GM12878 (cell line): ENCODE measurements around the gene BORCS5. TPM values are rescaled to one million over a fixed set of nuclear protein-coding genes. Genes with fewer than 3 reads are reported as not detected.

Experiments used
- ATAC-seq: fragments of 200-7000 bp; cut with Tn5 transposase; 3 replicates; pipeline ENCODE4 v1.9.1; 2020; ENCODE audit warnings: mild to moderate bottlenecking, moderate library complexity
- BruUV-seq: library from RNA; stranded (reverse); fragments of 400-500 nt; replicated peaks from 2 replicates; lab custom pipeline; 2021; lab: Mats Ljungman, UMichigan
- CTCF ChIA-PET: fragments of 300-600 bp; sonication (Branson Sonifier 250); formaldehyde crosslinking; extraction: SDS; loops from one replicate; lab custom pipeline; 2021; ENCODE audit warnings: inconsistent platforms; lab: Yijun Ruan, JAX
- POLR2A ChIA-PET: fragments of 350-600 bp; formaldehyde crosslinking; extraction: SDS; loops from one replicate; lab custom pipeline; 2021; ENCODE audit warnings: inconsistent platforms; lab: Charles Lee
- RAD21 ChIA-PET: fragments of 300-600 bp; sonication (Branson Sonifier 250); formaldehyde crosslinking; loops from one replicate; lab custom pipeline; 2023; ENCODE audit warnings: antibody characterized with exemption; ENCODE audit not compliant: unreplicated experiment; lab: Charles Lee
- SMC1A ChIA-PET: fragments of 300-600 bp; sonication (Branson Sonifier 250); formaldehyde crosslinking; loops from one replicate; lab custom pipeline; 2023; ENCODE audit not compliant: unreplicated experiment, uncharacterized antibody; lab: Charles Lee
- DNase-seq: peaks from one replicate; pipeline ENCODE4 v3.0.0-alpha.2; 2011; ENCODE audit warnings: low read depth, low spot score
- FAIRE-seq: peaks from 3 replicates; lab custom pipeline; 2011; peaks lifted over from hg19 to GRCh38; lab: Jason Lieb, UNC
- H2AFZ ChIP-seq: 2 replicates; pipeline ENCODE4 v1.6.0; 2011; ENCODE audit warnings: low read depth, low read length, control low read depth; ENCODE audit not compliant: control insufficient read depth
- H3K27ac ChIP-seq: 2 replicates; pipeline ENCODE4 v1.5.1; 2011; ENCODE audit warnings: control low read depth; ENCODE audit not compliant: control insufficient read depth, insufficient read depth
- H3K27me3 ChIP-seq, 2 experiments: replicated peaks in 1 of 2; 2 replicates each; pipeline versions ENCODE4 v1.6.0 to v1.6.1; 2011; ENCODE audit warnings: low read length in 1 of 2; ENCODE audit not compliant: control insufficient read depth in 2 of 2, insufficient read depth in 2 of 2
- H3K36me3 ChIP-seq, 2 experiments: 2 replicates each; pipeline ENCODE4 v1.5.1; 2011; ENCODE audit warnings: low read length in 1 of 2; ENCODE audit not compliant: control insufficient read depth in 2 of 2, insufficient read depth in 2 of 2
- H3K4me1 ChIP-seq: 2 replicates; pipeline ENCODE4 v1.6.1; 2011; ENCODE audit warnings: mild to moderate bottlenecking, low read length, moderate library complexity, mixed read lengths; ENCODE audit not compliant: control insufficient read depth, insufficient read depth
- H3K4me2 ChIP-seq: 2 replicates; pipeline ENCODE4 v1.6.0; 2011; ENCODE audit warnings: control low read depth; ENCODE audit not compliant: control insufficient read depth, insufficient read depth
- H3K4me3 ChIP-seq: fragments of 200-600 bp; sonication (generic); 2 replicates; pipeline ENCODE4 v1.5.1; 2016
- H3K79me2 ChIP-seq: 2 replicates; pipeline ENCODE4 v1.6.0; 2011; ENCODE audit warnings: low read length; ENCODE audit not compliant: control insufficient read depth, insufficient read depth
- H3K9ac ChIP-seq: 2 replicates; pipeline ENCODE4 v1.8.0; 2011; ENCODE audit warnings: low read length, control low read depth, mixed read lengths; ENCODE audit not compliant: control insufficient read depth, insufficient read depth
- H3K9me3 ChIP-seq: replicated peaks from 3 replicates; pipeline ENCODE4 v1.5.1; 2011; ENCODE audit warnings: mild to moderate bottlenecking, low read length; ENCODE audit not compliant: control insufficient read depth, insufficient read depth
- H4K20me1 ChIP-seq: 2 replicates; pipeline ENCODE4 v1.6.0; 2011; ENCODE audit not compliant: control insufficient read depth, insufficient read depth
- BCL11A ChIP-seq: IDR thresholded peaks from 2 replicates; pipeline ENCODE4 v1.6.1; 2011; ENCODE audit warnings: low read depth, low read length
- CUX1 ChIP-seq: IDR thresholded peaks from 2 replicates; pipeline ENCODE4 v1.6.1; 2012; ENCODE audit warnings: improper control_type of control experiment, low read depth, low read length; ENCODE audit not compliant: insufficient replicate concordance
- EZH2 ChIP-seq: IDR thresholded peaks from 2 replicates; pipeline ENCODE4 v1.6.1; 2012; ENCODE audit warnings: low read depth, mild to moderate bottlenecking, control low read depth, inconsistent platforms, low read length, borderline replicate concordance; ENCODE audit not compliant: control insufficient read depth
- HDGF ChIP-seq: fragments of 450-650 bp; IDR thresholded peaks from 2 replicates; pipeline ENCODE4 v1.6.1; 2016; ENCODE audit warnings: antibody characterized with exemption
- JUNB ChIP-seq: IDR thresholded peaks from 2 replicates; pipeline ENCODE4 v1.6.1; 2016; ENCODE audit warnings: antibody characterized with exemption, mild to moderate bottlenecking
- MYC ChIP-seq: IDR thresholded peaks from 2 replicates; pipeline ENCODE4 v1.6.1; 2011; ENCODE audit warnings: mild to moderate bottlenecking, low read length, moderate library complexity, inconsistent platforms; ENCODE audit not compliant: insufficient read depth, insufficient replicate concordance, insufficient read length, severe bottlenecking
- NFIC ChIP-seq: IDR thresholded peaks from 2 replicates; pipeline ENCODE4 v1.6.1; 2012; ENCODE audit warnings: low read depth, mild to moderate bottlenecking, inconsistent platforms, low read length, moderate library complexity
- NFXL1 ChIP-seq: fragments of 450-650 bp; IDR thresholded peaks from 2 replicates; pipeline ENCODE4 v1.6.1; 2017; ENCODE audit warnings: antibody characterized with exemption, mild to moderate bottlenecking, borderline replicate concordance
- NFYA ChIP-seq: IDR thresholded peaks from 2 replicates; pipeline ENCODE4 v1.6.1; 2011; ENCODE audit warnings: low read depth, mild to moderate bottlenecking, low read length, improper control_type of control experiment, borderline replicate concordance
- NFYB ChIP-seq: IDR thresholded peaks from 2 replicates; pipeline ENCODE4 v1.6.1; 2011; ENCODE audit warnings: low read depth, mild to moderate bottlenecking, low read length, improper control_type of control experiment, moderate library complexity; ENCODE audit not compliant: insufficient read depth
- RB1 ChIP-seq: fragments of 450-650 bp; formaldehyde crosslinking; IDR thresholded peaks from 2 replicates; pipeline ENCODE4 v1.6.1; 2017; ENCODE audit warnings: mild to moderate bottlenecking, borderline replicate concordance
- SMAD1 ChIP-seq: fragments of 450-650 bp; IDR thresholded peaks from 2 replicates; pipeline ENCODE4 v1.6.1; 2018; ENCODE audit warnings: mild to moderate bottlenecking, low read depth; ENCODE audit not compliant: partially characterized antibody
- SRF ChIP-seq, 2 experiments: IDR thresholded peaks; 2 replicates each; pipeline ENCODE4 v1.6.1; 2011; ENCODE audit warnings: low read depth in 2 of 2, low read length in 2 of 2, mild to moderate bottlenecking in 1 of 2, moderate library complexity in 1 of 2
- ZZZ3 ChIP-seq: IDR thresholded peaks from 2 replicates; pipeline ENCODE4 v1.6.1; 2011; ENCODE audit warnings: low read depth; ENCODE audit not compliant: control insufficient read depth, insufficient read length
- WGBS: methylation state at CpG from one replicate; pipeline ENCODE4 v1.1.6; 2016; ENCODE audit warnings: low lambda C conversion rate; ENCODE audit not compliant: insufficient replicate concordance, insufficient coverage; ENCODE audit errors: missing lambda C conversion rate; 5-methylcytosine and 5-hydroxymethylcytosine counted together
- in situ Hi-C: fragments of 300-500 bp; cut with MboI; formaldehyde crosslinking; loops from 9 replicates; pipeline ENCODE4 v1.14.3; 2018; ENCODE audit warnings: mixed read lengths
- intact Hi-C: fragments of 100-400 bp; cut with micrococcal nuclease; formaldehyde crosslinking; loops from one replicate; pipeline ENCODE4 v1.14.2; 2022; ENCODE audit not compliant: unreplicated experiment
- polyA plus RNA-seq, 11 experiments: library from polyadenylated mRNA; depleted of rRNA in 4 of 11; unstranded in 6 of 11; stranded (reverse) in 5 of 11; fragments of >200 nt; fragmentation: Nextera tagmentation in 4 of 11; fragmentation: Illumina TruSeq in 1 of 11; extraction: Ambion mirVana in 4 of 11; extraction: Trizol in 1 of 11; gene quantifications; 1 replicate in 1 of 11; 2 replicates in 10 of 11; pipeline versions ENCODE4 v1.2.1 to v1.2.3, GENCODE V29; 2011 to 2016; ENCODE audit warnings: inconsistent platforms in 2 of 11, missing spikeins in 2 of 11, low read depth in 1 of 11
- total RNA-seq, 4 experiments: library from RNA; depleted of rRNA in 3 of 4; stranded (reverse); fragments of >200 nt in 3 of 4; fragmentation: Illumina TruSeq in 1 of 4; extraction: Trizol in 1 of 4; gene quantifications; 2 replicates each; pipeline versions ENCODE4 v1.2.1 to v1.2.3, GENCODE V29; 2013 to 2021
- TF ChIP-seq, protein P1 (sequence below): fragments of 450-650 bp; IDR thresholded peaks from 2 replicates; pipeline ENCODE4 v1.6.1; 2017; ENCODE audit warnings: borderline replicate concordance

The BORCS5 gene
- total and polyA plus RNA-seq, 10 of the 15 experiments (the other 5 are each of a cell fraction or from before 2014, with no cell fraction given): 1.4 to 39.7 (median 16.1) TPM

GRCh38 chr12:12518464-12518845, 161.6 kb downstream of the BORCS5 start (continued):
- no peak for TF ChIP-seq CUX1
- no peak for TF ChIP-seq EZH2
- TF ChIP-seq SRF (IDR thresholded peaks at IDR 0.05; ENCODE audit: low read depth in 2 of 2, low read length in 2 of 2): no peak
- no peak for TF ChIP-seq NFYA
- no peak for TF ChIP-seq HDGF
- TF ChIP-seq ZZZ3: no peak
- TF ChIP-seq RB1: no peak

DNA sequence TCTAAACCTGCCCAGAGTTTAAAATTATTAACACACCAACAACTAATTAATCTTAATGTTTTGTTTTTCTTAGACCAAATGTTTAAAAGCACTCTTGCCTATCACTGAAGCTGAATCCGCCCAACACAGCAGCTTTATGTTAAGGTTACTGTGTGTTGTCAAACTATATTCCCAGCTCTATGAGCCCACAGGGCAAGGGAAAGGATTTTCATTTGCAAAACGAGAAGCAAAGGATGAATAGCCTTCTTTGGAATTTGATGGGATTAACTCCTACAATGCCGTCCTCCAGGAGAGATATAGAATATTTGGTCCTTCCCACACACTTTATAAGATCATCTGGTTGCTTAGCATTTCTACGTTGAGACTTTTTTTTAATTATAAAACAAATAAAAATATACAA, 162.0 kb downstream of the BORCS5 start:
- H4K20me1 ChIP-seq: no peaks in the 10 kb centered on the region
- H3K27ac ChIP-seq: no peak overlapping the region
- H3K36me3 ChIP-seq: peaks cover 0 to 6% of the 10 kb centered on the region in 2 experiments
- ChIA-PET CTCF (interaction anchor here (1.1 to 1.7 kb wide), 7 partner anchors 8 to 218 kb away, joined by 3 to 6 read pairs (median 5); no protein-coding TSS in a partner anchor), SMC1A (interaction anchor here (0.8 to 5.2 kb wide), 10 partner anchors 9 to 142 kb away, joined by 3 to 34 read pairs (median 6); no protein-coding TSS in a partner anchor), RAD21 (interaction anchor here (1.0 to 2.7 kb wide), 3 partner anchors 15 to 33 kb away, joined by 3 to 8 read pairs (median 6); no protein-coding TSS in a partner anchor), POLR2A (interaction anchor here (0.7 to 5.2 kb wide), 8 partner anchors 9 to 36 kb away, joined by 3 to 19 read pairs (median 4); no protein-coding TSS in a partner anchor)
- H3K27me3 ChIP-seq: no peaks in the 10 kb centered on the region
- WGBS: 76% methylated on average over 4 of the region's 4 CpGs
- ATAC-seq (no peak), FAIRE-seq (no peak), DNase-seq (no peak)
- H3K9me3 ChIP-seq: no peaks in the 10 kb centered on the region
- H3K79me2 ChIP-seq: no peaks in the 10 kb centered on the region
- BruUV-seq: TSS peak; percentile 12
- intact Hi-C loops: no loop called here
- no peaks in the 10 kb centered on the region for H3K4me1 ChIP-seq
- no peak overlapping the region for H3K4me3 ChIP-seq
- in situ Hi-C loops: no loop called here
- H3K4me2 ChIP-seq: no peak overlapping the region
- no peak overlapping the region for H3K9ac ChIP-seq
- H2AFZ ChIP-seq: no peak overlapping the region
- TF ChIP-seq BCL11A: no peak
- TF ChIP-seq JUNB: no peak
- TF ChIP-seq, protein P1, sequence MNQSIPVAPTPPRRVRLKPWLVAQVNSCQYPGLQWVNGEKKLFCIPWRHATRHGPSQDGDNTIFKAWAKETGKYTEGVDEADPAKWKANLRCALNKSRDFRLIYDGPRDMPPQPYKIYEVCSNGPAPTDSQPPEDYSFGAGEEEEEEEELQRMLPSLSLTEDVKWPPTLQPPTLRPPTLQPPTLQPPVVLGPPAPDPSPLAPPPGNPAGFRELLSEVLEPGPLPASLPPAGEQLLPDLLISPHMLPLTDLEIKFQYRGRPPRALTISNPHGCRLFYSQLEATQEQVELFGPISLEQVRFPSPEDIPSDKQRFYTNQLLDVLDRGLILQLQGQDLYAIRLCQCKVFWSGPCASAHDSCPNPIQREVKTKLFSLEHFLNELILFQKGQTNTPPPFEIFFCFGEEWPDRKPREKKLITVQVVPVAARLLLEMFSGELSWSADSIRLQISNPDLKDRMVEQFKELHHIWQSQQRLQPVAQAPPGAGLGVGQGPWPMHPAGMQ: no peak
- TF ChIP-seq MYC: no peak
- TF ChIP-seq SMAD1: no peak
- no peak for TF ChIP-seq NFXL1
- no peak for TF ChIP-seq NFIC
- no peak for TF ChIP-seq NFYB
